HEK293 (cell line): ENCODE results near the gene LIME1.

Source experiments
- CTCF ChIA-PET: fragments of 350-600 bp; formaldehyde crosslinking; extraction: SDS; loops from one replicate; lab custom pipeline; 2021; ENCODE audit warnings: antibody characterized with exemption; lab: Yijun Ruan, JAX
- POLR2A ChIA-PET: fragments of 300-600 bp; formaldehyde crosslinking; extraction: SDS; loops from one replicate; lab custom pipeline; 2020; ENCODE audit warnings: antibody characterized with exemption, inconsistent platforms; lab: Yijun Ruan, JAX
- H3K27ac ChIP-seq: fragments of 200-500 bp; sonication (Bioruptor generic); 2 replicates; pipeline ENCODE4 v1.5.1; 2014; ENCODE audit warnings: low read depth, low read length, control low read depth, inconsistent platforms; ENCODE audit errors: extremely low read depth
- H3K36me3 ChIP-seq, 2 experiments: fragments of 200-500 bp in 1 of 2; sonication (Bioruptor generic) in 1 of 2; 1 replicate in 1 of 2; 2 replicates in 1 of 2; pipeline ENCODE4 v1.5.1; 2014 to 2017; ENCODE audit warnings: inconsistent platforms in 2 of 2, low read length in 2 of 2; ENCODE audit not compliant: control insufficient read depth in 2 of 2, insufficient read depth in 1 of 2
- H3K4me1 ChIP-seq: fragments of 200-500 bp; sonication (Bioruptor generic); 2 replicates; pipeline ENCODE4 v1.5.1; 2014; ENCODE audit warnings: mild to moderate bottlenecking, low read length, inconsistent platforms; ENCODE audit not compliant: control insufficient read depth, insufficient read depth
- H3K4me3 ChIP-seq: 2 replicates; pipeline ENCODE4 v1.5.1; 2011; ENCODE audit warnings: low read depth, mild to moderate bottlenecking, control low read depth, low read length, moderate library complexity
- H3K9me3 ChIP-seq: fragments of 200-500 bp; sonication (Bioruptor generic); 2 replicates; pipeline ENCODE4 v1.5.1; 2014; ENCODE audit warnings: low read depth, low read length, inconsistent platforms; ENCODE audit not compliant: control insufficient read depth, insufficient read depth
- GLI2 ChIP-seq: fragments of 450-650 bp; formaldehyde crosslinking; IDR thresholded peaks from 2 replicates; pipeline ENCODE4; 2017; ENCODE audit warnings: missing biosample characterization, missing genetic modification characterization, low read depth, borderline replicate concordance
- GLI4 ChIP-seq: fragments of 450-650 bp; formaldehyde crosslinking; IDR thresholded peaks from 2 replicates; pipeline ENCODE4 v1.5.1; 2016; ENCODE audit warnings: missing biosample characterization, missing genetic modification characterization
- GLIS1 ChIP-seq: fragments of 450-650 bp; formaldehyde crosslinking; IDR thresholded peaks from 2 replicates; pipeline ENCODE4 v1.5.1; 2016; ENCODE audit warnings: missing biosample characterization, missing genetic modification characterization
- GLIS2 ChIP-seq: fragments of 450-650 bp; formaldehyde crosslinking; IDR thresholded peaks from 2 replicates; pipeline ENCODE4 v1.5.1; 2016; ENCODE audit warnings: missing biosample characterization, missing genetic modification characterization
- HIC1 ChIP-seq: fragments of 450-650 bp; formaldehyde crosslinking; IDR thresholded peaks from 2 replicates; pipeline ENCODE4 v1.5.1; 2016; ENCODE audit warnings: missing biosample characterization, missing genetic modification characterization
- HOXC10 ChIP-seq: sonication (generic); formaldehyde crosslinking; IDR thresholded peaks from 2 replicates; pipeline ENCODE4 v1.8.1; 2023; ENCODE audit warnings: mild to moderate bottlenecking, missing genetic modification reagents
- IKZF3 ChIP-seq: fragments of 450-650 bp; IDR thresholded peaks from 2 replicates; pipeline ENCODE4 v1.5.0; 2018; ENCODE audit warnings: missing biosample characterization, mild to moderate bottlenecking, missing genetic modification characterization, moderate library complexity
- MYNN ChIP-seq: fragments of 450-650 bp; formaldehyde crosslinking; IDR thresholded peaks from 2 replicates; pipeline ENCODE4 v1.5.1; 2016; ENCODE audit warnings: missing biosample characterization, missing genetic modification characterization, borderline replicate concordance
- PATZ1 ChIP-seq: fragments of 450-650 bp; formaldehyde crosslinking; IDR thresholded peaks from 2 replicates; pipeline ENCODE4 v1.5.1; 2016; ENCODE audit warnings: missing biosample characterization, missing genetic modification characterization
- WT1 ChIP-seq: fragments of 450-650 bp; formaldehyde crosslinking; IDR thresholded peaks from 2 replicates; pipeline ENCODE4 v1.5.1; 2016; ENCODE audit warnings: missing biosample characterization, missing genetic modification characterization
- ZBTB1 ChIP-seq: fragments of 450-650 bp; formaldehyde crosslinking; IDR thresholded peaks from 2 replicates; pipeline ENCODE4 v1.5.1; 2016; ENCODE audit warnings: missing biosample characterization, missing genetic modification characterization
- ZFP69B ChIP-seq: fragments of 450-650 bp; formaldehyde crosslinking; IDR thresholded peaks from 2 replicates; pipeline ENCODE4 v1.5.1; 2016; ENCODE audit warnings: missing biosample characterization, missing genetic modification characterization
- ZIC2 ChIP-seq: fragments of 450-650 bp; formaldehyde crosslinking; IDR thresholded peaks from 2 replicates; pipeline ENCODE4 v1.5.1; 2016; ENCODE audit warnings: missing biosample characterization, missing genetic modification characterization
- ZNF202 ChIP-seq: fragments of 450-650 bp; formaldehyde crosslinking; IDR thresholded peaks from 2 replicates; pipeline ENCODE4 v1.5.1; 2016; ENCODE audit warnings: missing biosample characterization, missing genetic modification characterization, borderline replicate concordance
- ZNF335 ChIP-seq: fragments of 450-650 bp; formaldehyde crosslinking; conservative IDR thresholded peaks from 2 replicates; pipeline ENCODE4 v1.5.1; 2016; ENCODE audit warnings: missing biosample characterization, missing genetic modification characterization
- ZNF354C ChIP-seq: fragments of 450-650 bp; formaldehyde crosslinking; IDR thresholded peaks from 2 replicates; pipeline ENCODE4 v1.5.1; 2016; ENCODE audit warnings: missing biosample characterization, missing genetic modification characterization, low read depth, borderline replicate concordance
- ZNF530 ChIP-seq: fragments of 450-650 bp; formaldehyde crosslinking; IDR thresholded peaks from 2 replicates; pipeline ENCODE4 v1.5.1; 2016; ENCODE audit warnings: low read depth, missing biosample characterization, missing genetic modification characterization
- ZNF561 ChIP-seq: fragments of 450-650 bp; IDR thresholded peaks from 2 replicates; pipeline ENCODE4 v1.5.1; 2018; ENCODE audit warnings: missing biosample characterization, missing genetic modification characterization, borderline replicate concordance
- ZNF621 ChIP-seq: fragments of 450-650 bp; formaldehyde crosslinking; IDR thresholded peaks from 2 replicates; pipeline ENCODE4 v1.5.1; 2017; ENCODE audit warnings: missing biosample characterization, missing genetic modification characterization
- ZNF624 ChIP-seq: fragments of 450-650 bp; formaldehyde crosslinking; IDR thresholded peaks from 2 replicates; pipeline ENCODE4 v1.5.1; 2017; ENCODE audit warnings: missing biosample characterization, missing genetic modification characterization
- ZNF654 ChIP-seq: fragments of 450-650 bp; formaldehyde crosslinking; IDR thresholded peaks from 2 replicates; pipeline ENCODE4 v1.5.1; 2016; ENCODE audit warnings: low read depth, missing biosample characterization, missing genetic modification characterization
- ZNF692 ChIP-seq: fragments of 450-650 bp; formaldehyde crosslinking; IDR thresholded peaks from 2 replicates; pipeline ENCODE4 v1.5.1; 2016; ENCODE audit warnings: missing biosample characterization, missing genetic modification characterization
- ZNF747 ChIP-seq: fragments of 450-650 bp; formaldehyde crosslinking; IDR thresholded peaks from 2 replicates; pipeline ENCODE4 v1.5.1; 2016; ENCODE audit warnings: missing biosample characterization, missing genetic modification characterization
- ZXDB ChIP-seq: fragments of 450-650 bp; formaldehyde crosslinking; IDR thresholded peaks from 2 replicates; pipeline ENCODE4 v1.5.1; 2016; ENCODE audit warnings: missing biosample characterization, missing genetic modification characterization

LIME1 gene

GRCh38 chr20:63697357-63697867 lies 39.1 kb upstream of the LIME1 start:
- POLR2A ChIA-PET, result interaction anchor here (0.6 to 2.3 kb wide), 5 partner anchors 9 to 255 kb away, joined by 3 to 9 read pairs (median 5); partner anchors contain the start of genes ARFRP1, RTEL1 and ZGPAT
- TF ChIP-seq ZNF354C (tag by site-specific recombination) (no peak), HOXC10 (no peak), HIC1 (tag by site-specific recombination) (peak; percentile 50; the same call in 1 of the 2 replicates), GLI4 (no peak), GLIS1 (tag by site-specific recombination) (peak; percentile 37; the same call in 1 of the 2 replicates), IKZF3 (tag by site-specific recombination) (no peak), ZNF692 (no peak), ZNF530 (tag by site-specific recombination) (no peak), GLIS2 (tag by site-specific recombination) (0 out of 2 replicates have a peak, but pooled peaks have one; percentile 6), MYNN (tag by site-specific recombination) (no peak)
- H3K36me3 ChIP-seq, result peaks cover 0 to 23% of the 10 kb centered on the region in 2 experiments; a peak in 1 of 3 replicates
- CTCF ChIA-PET, result no interaction called here
- no peaks in the 10 kb centered on the region for H3K4me1 ChIP-seq
- no peak overlapping the region for H3K27ac ChIP-seq
- H3K4me3 ChIP-seq, result no peak overlapping the region
- H3K9me3 ChIP-seq, result no peaks in the 10 kb centered on the region

GRCh38 chr20:63697868-63698545 lies 38.5 kb upstream of the LIME1 start:
- Histone ChIP-seq H3K4me1 (no peaks in the 10 kb centered on the region), H3K36me3 (peaks cover 0 to 26% of the 10 kb centered on the region in 2 experiments; a peak in 1 of 3 replicates), H3K27ac (no peak overlapping the region), H3K9me3 (no peaks in the 10 kb centered on the region), H3K4me3 (no peak overlapping the region)
- CTCF ChIA-PET, result interaction anchor here (0.5 to 1.2 kb wide), 2 partner anchors 52 to 422 kb away, joined by 3 to 4 read pairs; no protein-coding TSS in a partner anchor
- POLR2A ChIA-PET, result interaction anchor here (0.6 to 2.3 kb wide), 7 partner anchors 8 to 167 kb away, joined by 3 to 9 read pairs (median 4); partner anchors contain the start of genes ARFRP1, RTEL1, TPD52L2 and ZGPAT
- TF ChIP-seq GLI2 (no peak), ZNF624 (tag by site-specific recombination) (no peak), ZNF335 (tag by site-specific recombination) (no peak), ZBTB1 (tag by site-specific recombination) (no peak)

GRCh38 chr20:63698739-63699465 lies 37.6 kb upstream of the LIME1 start:
- H3K4me1 ChIP-seq, result no peaks in the 10 kb centered on the region
- peaks cover 0 to 30% of the 10 kb centered on the region in 2 experiments; a peak in 1 of 3 replicates for H3K36me3 ChIP-seq
- no peak overlapping the region for H3K27ac ChIP-seq
- ChIA-PET POLR2A (interaction anchor here (0.9 to 2.3 kb wide), 3 partner anchors 9 to 41 kb away, joined by 4 to 9 read pairs (median 8); partner anchors contain the start of genes ARFRP1, RTEL1 and ZGPAT), CTCF (interaction anchor here (0.6 to 1.2 kb wide), 3 partner anchors 161 to 421 kb away, joined by 3 read pairs; no protein-coding TSS in a partner anchor)
- H3K4me3 ChIP-seq, result no peak overlapping the region
- H3K9me3 ChIP-seq, result no peaks in the 10 kb centered on the region
- TF ChIP-seq WT1, result peak; percentile 26; the same call in 1 of the 2 replicates
- TF ChIP-seq ZXDB, result no peak
- no peak for TF ChIP-seq ZFP69B
- no peak for TF ChIP-seq ZNF621 (tag by site-specific recombination)
- TF ChIP-seq ZNF202 (tag by site-specific recombination), result no peak
- TF ChIP-seq PATZ1 (tag by site-specific recombination), result 0 out of 2 replicates have a peak, but pooled peaks have one; percentile 18
- no peak for TF ChIP-seq ZNF654 (tag by site-specific recombination)
- peak; percentile 52 for TF ChIP-seq ZIC2
- TF ChIP-seq ZNF561 (tag by site-specific recombination), result no peak
- TF ChIP-seq ZNF747 (tag by site-specific recombination), result no peak
